WERI-Rb-1 (cell line): ENCODE measurements around the gene PRMT9.

Experiments
- DNase-seq: peaks from one replicate; pipeline ENCODE4 v3.0.0-alpha.2; 2020
- H3K27ac ChIP-seq: fragments of 250-450 bp; sonication (Bioruptor Pico); 2 replicates; pipeline ENCODE4 v1.5.1; 2020; ENCODE audit warnings: mild to moderate bottlenecking, moderate library complexity
- H3K27me3 ChIP-seq: fragments of 250-450 bp; sonication (Bioruptor Pico); 2 replicates; pipeline ENCODE4 v1.5.1; 2021; ENCODE audit warnings: mild to moderate bottlenecking, low read depth, moderate library complexity; ENCODE audit not compliant: insufficient read depth, severe bottlenecking
- H3K36me3 ChIP-seq: fragments of 250-450 bp; sonication (Bioruptor Pico); 2 replicates; pipeline ENCODE4 v1.5.1; 2020; ENCODE audit warnings: mild to moderate bottlenecking, moderate library complexity
- H3K4me3 ChIP-seq: 2 replicates; pipeline ENCODE4 v1.5.1; 2011; ENCODE audit warnings: low read depth, mild to moderate bottlenecking, control low read depth, low read length
- H3K9me3 ChIP-seq: fragments of 250-450 bp; sonication (Bioruptor Pico); 2 replicates; pipeline ENCODE4 v1.5.1; 2021; ENCODE audit warnings: mild to moderate bottlenecking, moderate library complexity; ENCODE audit not compliant: severe bottlenecking
- CTCF ChIP-seq: IDR thresholded peaks from 2 replicates; pipeline ENCODE4 v1.5.1; 2011; ENCODE audit warnings: low read depth, mild to moderate bottlenecking, control low read depth, inconsistent platforms, low read length

PRMT9 gene

GRCh38 chr4:147683717-147684700 is at the start of gene PRMT9:
TSS of gene PRMT9 (minus strand) at chr4:147684163. CDS start at chr4:147683987, 176 bp downstream.
- Histone ChIP-seq H3K27ac (peak within 1 kb of the TSS; percentile 76), H3K9me3 (peaks cover 3% of the 10 kb centered on the region), H3K4me3 (peak within 1 kb of the TSS; percentile 76), H3K27me3 (no peaks in the 10 kb centered on the region), H3K36me3 (peaks cover 10% of the 10 kb centered on the region)
- DNase-seq = peak; percentile 95
- TF ChIP-seq CTCF = no peak

- no peak for TF ChIP-seq CTCF
- no peaks in the 10 kb centered on the region for H3K27me3 ChIP-seq
- peak overlapping the region; percentile 96 for H3K27ac ChIP-seq
- DNase-seq = peak; percentile 47
- peak overlapping the region; percentile 80 for H3K4me3 ChIP-seq
- peaks cover 4% of the 10 kb centered on the region for H3K36me3 ChIP-seq
- no peaks in the 10 kb centered on the region for H3K9me3 ChIP-seq
Measured at GRCh38 chr4:147732518-147733235, 48.7 kb upstream of the PRMT9 start.

- peaks cover 4% of the 10 kb centered on the region for H3K36me3 ChIP-seq
- H3K27ac ChIP-seq = peak within 1 kb of the TSS; percentile 96
- peak; percentile 78 for DNase-seq
- peak within 1 kb of the TSS; percentile 80 for H3K4me3 ChIP-seq
- H3K27me3 ChIP-seq = no peaks in the 10 kb centered on the region
- H3K9me3 ChIP-seq = no peaks in the 10 kb centered on the region
- no peak for TF ChIP-seq CTCF
Measured at GRCh38 chr4:147731580-147732517, 47.9 kb upstream of the PRMT9 start, which contains the start of gene ARHGAP10. TSS of gene ARHGAP10 (plus strand) at chr4:147732088. CDS start at chr4:147732302, 214 bp downstream.

- Histone ChIP-seq H3K9me3 (no peaks in the 10 kb centered on the region), H3K36me3 (peaks cover 4% of the 10 kb centered on the region), H3K27ac (0 out of 2 replicates have a peak overlapping the region, but pooled peaks have one; percentile 5), H3K4me3 (no peak overlapping the region), H3K27me3 (no peaks in the 10 kb centered on the region)
- no peak for DNase-seq
- TF ChIP-seq CTCF = no peak
Measured at GRCh38 chr4:147730333-147730732, 46.4 kb upstream of the PRMT9 start.

- Histone ChIP-seq H3K27me3 (no peaks in the 10 kb centered on the region), H3K9me3 (no peaks in the 10 kb centered on the region), H3K36me3 (peaks cover 4% of the 10 kb centered on the region), H3K4me3 (no peak overlapping the region), H3K27ac (no peak overlapping the region)
- DNase-seq = no peak
- no peak for TF ChIP-seq CTCF
Measured at GRCh38 chr4:147727476-147728028, 43.6 kb upstream of the PRMT9 start.
